ENCODE results near the gene C1QL3. TPM values are rescaled to one million over a fixed set of nuclear protein-coding genes. Genes with fewer than 3 reads are reported as not detected.

Gene C1QL3
- polyA plus RNA-seq, 1 donor from 2014 or later: 0.57 TPM

DNA sequence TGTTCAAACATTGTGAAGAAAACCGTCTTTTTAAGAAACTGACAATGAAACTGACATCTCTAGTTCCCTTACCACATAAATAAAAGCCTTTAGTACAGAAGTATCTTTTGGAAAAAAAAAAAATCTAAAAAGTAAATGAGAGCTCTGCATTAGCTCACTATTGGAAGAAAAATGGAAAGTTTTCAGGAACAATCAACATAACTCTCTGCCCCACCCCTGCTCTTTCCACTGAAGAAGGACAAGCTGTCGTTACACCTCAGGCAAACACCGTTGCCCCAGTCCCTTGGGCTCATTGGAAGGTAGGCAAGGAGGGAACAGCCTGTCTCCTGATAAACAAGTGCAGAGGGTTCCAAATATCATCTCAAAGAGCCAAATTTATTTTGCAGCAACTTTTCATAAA is 22.4 kb upstream of the C1QL3 start:
- H3K27ac ChIP-seq (ENCODE audit: low read length): no peak overlapping the region
- TF ChIP-seq POLR2AphosphoS5 (IDR thresholded peaks at IDR 0.05) (no peak), RAD21 (conservative IDR thresholded peaks at IDR 0.05) (no peak)
- no peaks in the 10 kb centered on the region for H3F3A ChIP-seq (ENCODE audit: insufficient read depth, low read length, poor library complexity, severe bottlenecking)

DNA sequence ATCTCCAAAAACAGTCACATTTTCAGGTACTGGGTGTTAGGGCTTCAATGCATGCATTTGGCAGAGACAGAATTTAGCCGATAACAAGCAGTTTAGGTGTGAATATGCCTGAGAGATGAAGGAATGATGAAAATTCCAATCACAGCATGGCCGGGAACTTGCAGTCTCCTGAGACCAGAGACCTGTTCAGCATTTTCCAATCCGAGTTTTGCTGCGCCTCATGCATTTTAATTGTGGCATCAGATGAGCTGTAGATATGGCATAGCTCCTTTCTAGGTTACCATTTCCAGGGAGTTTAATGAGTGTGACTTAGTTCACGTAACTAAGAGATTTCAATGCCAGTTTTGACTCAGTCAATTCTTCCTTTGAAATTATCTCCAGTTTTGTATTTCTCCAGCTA is 14.5 kb upstream of the C1QL3 start:
- Histone ChIP-seq H3K9me2 (ENCODE audit: insufficient read depth, low read length) (no peaks in the 10 kb centered on the region), H3K79me2 (replicated peaks; ENCODE audit: insufficient read depth, low read length) (no peaks in the 10 kb centered on the region), H3K9me3 (ENCODE audit: low read length) (no peaks in the 10 kb centered on the region), H2AFZ (ENCODE audit: low read depth, low read length) (no peak overlapping the region), H3K9ac (ENCODE audit: low read length) (no peak overlapping the region), H3K4me3 (ENCODE audit: low read length) (no peak overlapping the region), H3K4me2 (ENCODE audit: low read length) (no peak overlapping the region), H3K27me3 (ENCODE audit: insufficient read depth, low read depth, low read length) (no peaks in the 10 kb centered on the region), H3K36me3 (ENCODE audit: insufficient read depth, low read length) (no peaks in the 10 kb centered on the region), H3F3A (ENCODE audit: insufficient read depth, low read length, poor library complexity, severe bottlenecking) (no peaks in the 10 kb centered on the region), H3K27ac (ENCODE audit: low read length) (no peak overlapping the region), H4K20me1 (ENCODE audit: insufficient read depth) (no peaks in the 10 kb centered on the region)
- TF ChIP-seq POLR2AphosphoS5 (IDR thresholded peaks at IDR 0.05) (no peak), SMC3 (conservative IDR thresholded peaks at IDR 0.05; ENCODE audit: poor library complexity) (no peak), EZH2 (IDR thresholded peaks at IDR 0.05; ENCODE audit: borderline replicate concordance, insufficient read depth, low read length, poor library complexity, severe bottlenecking) (no peak)
- TF ChIP-seq, protein P1, sequence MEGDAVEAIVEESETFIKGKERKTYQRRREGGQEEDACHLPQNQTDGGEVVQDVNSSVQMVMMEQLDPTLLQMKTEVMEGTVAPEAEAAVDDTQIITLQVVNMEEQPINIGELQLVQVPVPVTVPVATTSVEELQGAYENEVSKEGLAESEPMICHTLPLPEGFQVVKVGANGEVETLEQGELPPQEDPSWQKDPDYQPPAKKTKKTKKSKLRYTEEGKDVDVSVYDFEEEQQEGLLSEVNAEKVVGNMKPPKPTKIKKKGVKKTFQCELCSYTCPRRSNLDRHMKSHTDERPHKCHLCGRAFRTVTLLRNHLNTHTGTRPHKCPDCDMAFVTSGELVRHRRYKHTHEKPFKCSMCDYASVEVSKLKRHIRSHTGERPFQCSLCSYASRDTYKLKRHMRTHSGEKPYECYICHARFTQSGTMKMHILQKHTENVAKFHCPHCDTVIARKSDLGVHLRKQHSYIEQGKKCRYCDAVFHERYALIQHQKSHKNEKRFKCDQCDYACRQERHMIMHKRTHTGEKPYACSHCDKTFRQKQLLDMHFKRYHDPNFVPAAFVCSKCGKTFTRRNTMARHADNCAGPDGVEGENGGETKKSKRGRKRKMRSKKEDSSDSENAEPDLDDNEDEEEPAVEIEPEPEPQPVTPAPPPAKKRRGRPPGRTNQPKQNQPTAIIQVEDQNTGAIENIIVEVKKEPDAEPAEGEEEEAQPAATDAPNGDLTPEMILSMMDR (IDR thresholded peaks at IDR 0.05; ENCODE audit: poor library complexity, severe bottlenecking): no peak

More for the DNA sequence above, 22.4 kb upstream of the C1QL3 start:
- no peaks in the 10 kb centered on the region for H3K27me3 ChIP-seq (ENCODE audit: insufficient read depth, low read depth, low read length)
- no peaks in the 10 kb centered on the region for H4K20me1 ChIP-seq (ENCODE audit: insufficient read depth)
- H3K9ac ChIP-seq (ENCODE audit: low read length): no peak overlapping the region
- H3K4me3 ChIP-seq (ENCODE audit: low read length): no peak overlapping the region
- H3K36me3 ChIP-seq (ENCODE audit: insufficient read depth, low read length): no peaks in the 10 kb centered on the region
- no peak overlapping the region for H2AFZ ChIP-seq (ENCODE audit: low read depth, low read length)
- H3K9me2 ChIP-seq (ENCODE audit: insufficient read depth, low read length): no peaks in the 10 kb centered on the region
- no peaks in the 10 kb centered on the region for H3K79me2 ChIP-seq (replicated peaks; ENCODE audit: insufficient read depth, low read length)
- no peak overlapping the region for H3K4me2 ChIP-seq (ENCODE audit: low read length)
- H3K9me3 ChIP-seq (ENCODE audit: low read length): no peaks in the 10 kb centered on the region

DNA sequence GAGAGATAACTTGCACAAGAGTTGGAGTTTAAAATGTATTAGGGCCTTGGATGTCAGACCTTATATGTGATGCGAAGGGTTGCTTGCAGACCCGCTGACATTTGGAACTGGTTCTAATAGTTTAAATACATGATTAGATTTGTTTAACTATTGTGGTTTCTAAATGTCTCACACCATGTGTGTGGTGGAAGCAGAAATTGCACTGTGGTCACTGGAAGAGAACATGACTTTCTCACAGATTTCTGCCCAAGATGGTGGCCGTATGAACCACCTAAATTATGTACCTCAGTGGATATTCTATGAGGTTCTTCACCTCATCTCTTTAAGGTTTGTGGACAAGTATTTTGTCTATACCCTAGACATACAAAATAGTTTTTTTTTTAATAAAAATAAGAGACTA is 8.2 kb upstream of the C1QL3 start:
- no peaks in the 10 kb centered on the region for H3F3A ChIP-seq (ENCODE audit: insufficient read depth, low read length, poor library complexity, severe bottlenecking)
- no peak overlapping the region for H3K9ac ChIP-seq (ENCODE audit: low read length)
- H3K9me3 ChIP-seq (ENCODE audit: low read length): no peaks in the 10 kb centered on the region
- H4K20me1 ChIP-seq (ENCODE audit: insufficient read depth): no peaks in the 10 kb centered on the region
- H2AFZ ChIP-seq (ENCODE audit: low read depth, low read length): no peak overlapping the region
- no peak for TF ChIP-seq EP300 (conservative IDR thresholded peaks at IDR 0.05; ENCODE audit: poor library complexity, severe bottlenecking)
- TF ChIP-seq, protein P2, sequence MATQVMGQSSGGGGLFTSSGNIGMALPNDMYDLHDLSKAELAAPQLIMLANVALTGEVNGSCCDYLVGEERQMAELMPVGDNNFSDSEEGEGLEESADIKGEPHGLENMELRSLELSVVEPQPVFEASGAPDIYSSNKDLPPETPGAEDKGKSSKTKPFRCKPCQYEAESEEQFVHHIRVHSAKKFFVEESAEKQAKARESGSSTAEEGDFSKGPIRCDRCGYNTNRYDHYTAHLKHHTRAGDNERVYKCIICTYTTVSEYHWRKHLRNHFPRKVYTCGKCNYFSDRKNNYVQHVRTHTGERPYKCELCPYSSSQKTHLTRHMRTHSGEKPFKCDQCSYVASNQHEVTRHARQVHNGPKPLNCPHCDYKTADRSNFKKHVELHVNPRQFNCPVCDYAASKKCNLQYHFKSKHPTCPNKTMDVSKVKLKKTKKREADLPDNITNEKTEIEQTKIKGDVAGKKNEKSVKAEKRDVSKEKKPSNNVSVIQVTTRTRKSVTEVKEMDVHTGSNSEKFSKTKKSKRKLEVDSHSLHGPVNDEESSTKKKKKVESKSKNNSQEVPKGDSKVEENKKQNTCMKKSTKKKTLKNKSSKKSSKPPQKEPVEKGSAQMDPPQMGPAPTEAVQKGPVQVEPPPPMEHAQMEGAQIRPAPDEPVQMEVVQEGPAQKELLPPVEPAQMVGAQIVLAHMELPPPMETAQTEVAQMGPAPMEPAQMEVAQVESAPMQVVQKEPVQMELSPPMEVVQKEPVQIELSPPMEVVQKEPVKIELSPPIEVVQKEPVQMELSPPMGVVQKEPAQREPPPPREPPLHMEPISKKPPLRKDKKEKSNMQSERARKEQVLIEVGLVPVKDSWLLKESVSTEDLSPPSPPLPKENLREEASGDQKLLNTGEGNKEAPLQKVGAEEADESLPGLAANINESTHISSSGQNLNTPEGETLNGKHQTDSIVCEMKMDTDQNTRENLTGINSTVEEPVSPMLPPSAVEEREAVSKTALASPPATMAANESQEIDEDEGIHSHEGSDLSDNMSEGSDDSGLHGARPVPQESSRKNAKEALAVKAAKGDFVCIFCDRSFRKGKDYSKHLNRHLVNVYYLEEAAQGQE (IDR thresholded peaks at IDR 0.05; ENCODE audit: borderline replicate concordance): no peak
- H3K27me3 ChIP-seq (ENCODE audit: insufficient read depth, low read depth, low read length): peaks cover 37% of the 10 kb centered on the region
- no peaks in the 10 kb centered on the region for H3K9me2 ChIP-seq (ENCODE audit: insufficient read depth, low read length)
- H3K79me2 ChIP-seq (replicated peaks; ENCODE audit: insufficient read depth, low read length): no peaks in the 10 kb centered on the region
- H3K4me3 ChIP-seq (ENCODE audit: low read length): no peak overlapping the region
- no peak overlapping the region for H3K27ac ChIP-seq (ENCODE audit: low read length)
- H3K4me2 ChIP-seq (ENCODE audit: low read length): no peak overlapping the region
- H3K36me3 ChIP-seq (ENCODE audit: insufficient read depth, low read length): no peaks in the 10 kb centered on the region

Data from neural cell (in vitro differentiated cells).